Stimulated activated CD8-positive, alpha-beta memory T cell treated with anti-CD3 and anti-CD28 coated beads, Interleukin-4, amount 100 ng/mL, for 48 hours (primary cell): Measurements from ENCODE around the gene REC8.

Experiments used
- DNase-seq: peaks from one replicate; pipeline ENCODE4 v3.0.0-alpha.2; 2020

Gene REC8

GRCh38 chr14:24160499-24160849 lies 11.4 kb upstream of the REC8 start:
- DNase-seq = no peak

- DNase-seq = peak; percentile 100
Measured at GRCh38 chr14:24160850-24161804, 10.8 kb upstream of the REC8 start, which contains the start of gene IRF9. TSS of gene IRF9 (plus strand) at chr14:24161265. CDS start at chr14:24162145, 880 bp downstream.

GRCh38 chr14:24162093-24162492 lies 9.8 kb upstream of the REC8 start:
- no peak for DNase-seq

- no peak for DNase-seq
Measured at GRCh38 chr14:24164518-24164991, 7.3 kb upstream of the REC8 start.

- no peak for DNase-seq
Measured at GRCh38 chr14:24165785-24166184, 6.1 kb upstream of the REC8 start.

GRCh38 chr14:24167469-24168114 lies 4.3 kb upstream of the REC8 start:
- no peak for DNase-seq

- no peak for DNase-seq
Measured at GRCh38 chr14:24172261-24172860, 481 bp downstream of the REC8 start.

GRCh38 chr14:24172871-24173281 lies 996 bp downstream of the REC8 start:
- DNase-seq = no peak

- DNase-seq = no peak
Measured at GRCh38 chr14:24176599-24176998, 4.7 kb downstream of the REC8 start.

- no peak for DNase-seq
Measured at GRCh38 chr14:24177041-24177825, 5.4 kb downstream of the REC8 start.

- no peak for DNase-seq
Measured at GRCh38 chr14:24177891-24178290, 6.0 kb downstream of the REC8 start.

- DNase-seq = no peak
Measured at GRCh38 chr14:24178399-24179178, 6.7 kb downstream of the REC8 start.

GRCh38 chr14:24179294-24179960 lies 7.5 kb downstream of the REC8 start:
- no peak for DNase-seq

GRCh38 chr14:24179961-24180796 lies 8.3 kb downstream of the REC8 start:
- DNase-seq = no peak

GRCh38 chr14:24181371-24182077 lies 9.6 kb downstream of the REC8 start:
- DNase-seq = no peak

GRCh38 chr14:24182110-24182882 lies 10.4 kb downstream of the REC8 start:
- no peak for DNase-seq

- DNase-seq = no peak
Measured at GRCh38 chr14:24183014-24183481, 11.2 kb downstream of the REC8 start.

GRCh38 chr14:24184104-24184970 lies 12.5 kb downstream of the REC8 start:
- no peak for DNase-seq
